IPS DF 19.7 (cell line): Measurements from ENCODE around the gene NOS1AP.
"Not testable (repeated sequence)": the region's sequence is repeated elsewhere in the genome, so short reads cannot be mapped to it uniquely, and the experiment has no call there.

ENCODE experiments used
- DNase-seq: peaks from one replicate; pipeline ENCODE4 v3.0.0-alpha.2; 2013; ENCODE audit warnings: low read depth, low spot score

Gene NOS1AP

GRCh38 chr1:162166917-162167615, 97.6 kb downstream of the NOS1AP start:
- no peak for DNase-seq

- no peak for DNase-seq
Measured at GRCh38 chr1:162168261-162168660, 98.8 kb downstream of the NOS1AP start.

GRCh38 chr1:162169031-162169790, 99.7 kb downstream of the NOS1AP start:
- DNase-seq, result no peak

DNA sequence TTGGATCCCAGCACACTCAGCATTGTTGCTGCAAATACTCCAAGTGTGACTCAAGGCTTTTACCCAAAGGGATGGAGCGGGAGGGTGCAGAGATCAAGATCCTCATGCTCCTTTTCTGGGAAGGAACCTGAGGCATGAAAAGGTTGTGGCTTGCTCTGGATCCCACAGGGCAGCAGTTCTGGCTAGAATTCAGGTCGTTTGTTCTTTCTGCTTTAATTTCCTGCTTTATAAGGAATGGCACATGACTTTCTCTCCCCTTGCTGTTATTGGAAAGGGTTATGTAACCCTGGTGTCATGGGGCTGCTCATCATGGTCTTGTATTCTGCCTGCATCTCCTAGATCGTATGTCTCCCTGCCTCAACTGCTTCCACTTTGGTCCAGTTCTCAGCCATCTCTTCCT, 101.6 kb downstream of the NOS1AP start:
- no peak for DNase-seq

GRCh38 chr1:162172311-162173102, 103.0 kb downstream of the NOS1AP start:
- no peak for DNase-seq

GRCh38 chr1:162173607-162174006, 104.1 kb downstream of the NOS1AP start:
- DNase-seq, result not testable (repeated sequence)

DNA sequence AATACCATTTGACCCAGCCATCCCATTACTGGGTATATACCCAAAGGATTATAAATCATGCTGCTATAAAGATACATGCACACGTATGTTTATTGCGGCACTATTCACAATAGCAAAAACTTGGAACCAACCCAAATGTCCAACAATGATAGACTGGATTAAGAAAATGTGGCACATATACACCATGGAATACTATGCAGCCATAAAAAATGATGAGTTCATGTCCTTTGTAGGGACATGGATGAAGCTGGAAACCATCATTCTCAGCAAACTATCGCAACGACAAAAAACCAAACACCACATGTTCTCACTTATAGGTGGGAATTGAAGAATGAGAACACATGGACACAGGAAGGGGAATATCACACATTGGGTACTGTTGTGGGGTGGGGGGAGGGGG, 104.5 kb downstream of the NOS1AP start:
- DNase-seq, result not testable (repeated sequence)

DNA sequence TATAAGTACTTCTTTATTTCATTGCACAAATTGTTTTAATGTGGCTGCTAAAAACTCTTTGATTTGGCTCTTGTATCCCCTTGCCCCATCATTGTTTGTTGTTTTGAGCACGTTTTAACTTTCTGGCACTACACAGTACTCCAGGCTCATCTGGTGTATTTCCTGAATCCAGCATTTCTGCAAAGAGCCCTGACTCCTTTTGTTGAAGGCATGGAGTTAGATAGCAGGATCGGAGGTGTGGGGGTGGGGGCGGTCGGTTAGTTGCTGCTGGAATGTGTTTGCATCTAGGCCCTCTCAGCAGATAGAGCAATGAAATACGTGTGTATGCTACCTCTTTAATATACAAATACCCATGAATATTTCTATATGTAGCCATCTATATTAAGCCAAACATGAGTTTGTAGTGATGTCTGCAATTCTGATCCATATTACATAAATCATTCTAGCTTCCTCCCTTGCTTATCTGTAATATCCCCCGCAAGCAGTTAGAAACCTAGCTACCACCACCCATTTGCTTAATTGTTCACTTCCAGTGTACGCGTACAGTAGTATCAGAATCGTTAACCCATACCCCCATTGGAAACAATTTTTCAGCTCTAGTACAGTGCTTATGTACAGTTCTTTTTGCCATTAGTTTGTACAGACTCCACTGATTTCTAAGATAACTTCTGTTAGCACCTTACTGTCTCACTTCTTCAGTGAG, 106.0 kb downstream of the NOS1AP start:
- no peak for DNase-seq

DNA sequence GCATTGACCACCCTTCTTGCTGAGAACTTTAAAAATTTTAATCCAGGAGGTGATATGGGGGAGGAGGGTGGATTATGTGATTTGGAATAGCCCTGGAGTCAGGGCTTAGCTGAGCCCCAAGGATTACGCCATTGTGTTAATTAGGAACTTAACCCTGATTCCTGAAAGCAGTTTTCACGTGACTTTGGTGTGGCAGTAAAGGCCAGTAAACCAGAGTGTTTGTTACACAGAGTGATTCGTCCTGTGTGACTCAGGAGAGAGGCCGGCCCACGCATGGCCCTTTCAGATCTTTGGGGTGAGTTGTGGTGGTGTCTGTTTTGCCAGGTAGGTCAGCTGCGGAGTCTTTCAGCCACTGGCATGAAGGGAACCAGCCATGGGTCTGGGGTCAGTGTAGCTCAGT, 107.6 kb downstream of the NOS1AP start:
- DNase-seq, result no peak

- DNase-seq, result no peak
Measured at GRCh38 chr1:162178432-162178831, 108.9 kb downstream of the NOS1AP start.

DNA sequence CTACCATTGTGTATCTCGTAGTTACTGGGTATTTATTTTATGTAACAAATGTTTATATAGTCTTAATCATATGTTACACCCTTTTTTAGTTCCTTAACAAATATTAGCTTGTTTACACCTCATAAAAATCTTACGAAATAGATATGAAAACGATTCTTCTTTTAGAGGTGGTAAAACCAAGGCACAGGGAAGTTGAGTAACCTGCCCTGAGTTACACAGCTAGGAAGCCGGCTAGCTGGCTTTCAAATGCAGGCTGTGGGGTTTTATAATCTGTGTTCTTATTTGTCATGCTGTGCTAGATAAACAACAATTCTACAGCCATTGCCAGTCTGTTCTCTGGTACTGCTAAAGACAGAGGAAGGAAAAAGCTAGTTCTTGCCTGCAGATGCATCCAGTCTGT, 109.6 kb downstream of the NOS1AP start:
- DNase-seq, result no peak

DNA sequence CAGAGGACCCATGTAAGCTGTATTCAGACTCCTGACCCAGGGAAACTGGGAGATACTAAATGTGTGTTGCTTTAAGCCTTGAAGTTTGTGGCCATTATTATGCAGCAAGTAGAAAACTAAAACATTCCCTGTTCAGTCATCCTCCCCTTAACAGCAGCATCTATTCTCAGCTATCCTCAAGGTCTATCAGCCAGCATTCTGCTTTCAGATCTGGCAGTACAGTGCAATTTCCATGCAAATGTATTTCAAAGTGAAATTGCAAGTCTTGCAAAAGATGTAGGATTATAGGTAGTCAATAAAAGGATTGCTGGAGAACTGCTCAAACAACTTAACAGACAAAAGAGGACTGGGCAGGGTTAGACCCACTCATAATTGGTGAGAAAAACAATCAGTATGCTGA, 111.3 kb downstream of the NOS1AP start:
- DNase-seq, result no peak

GRCh38 chr1:162182090-162182489, 112.6 kb downstream of the NOS1AP start:
- DNase-seq, result no peak

GRCh38 chr1:162185314-162186025, 116.0 kb downstream of the NOS1AP start:
- no peak for DNase-seq

DNA sequence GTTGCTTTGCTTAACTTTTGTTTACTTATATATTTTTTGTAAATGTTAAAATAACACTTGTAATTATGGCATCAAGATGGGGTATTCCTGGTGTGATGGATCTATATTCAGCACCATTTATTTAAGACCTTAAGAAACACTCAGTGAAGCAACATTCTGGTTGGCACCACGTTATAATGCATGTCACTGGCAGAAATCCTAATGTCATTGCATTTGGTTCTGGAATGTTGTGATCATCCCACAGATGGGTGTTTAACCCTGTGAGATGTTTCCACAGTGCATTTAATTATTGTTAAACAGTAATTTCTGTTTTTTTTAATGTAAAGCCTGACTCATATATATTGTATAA, 116.5 kb downstream of the NOS1AP start:
- no peak for DNase-seq

GRCh38 chr1:162186406-162186805, 116.9 kb downstream of the NOS1AP start:
- DNase-seq, result no peak

DNA sequence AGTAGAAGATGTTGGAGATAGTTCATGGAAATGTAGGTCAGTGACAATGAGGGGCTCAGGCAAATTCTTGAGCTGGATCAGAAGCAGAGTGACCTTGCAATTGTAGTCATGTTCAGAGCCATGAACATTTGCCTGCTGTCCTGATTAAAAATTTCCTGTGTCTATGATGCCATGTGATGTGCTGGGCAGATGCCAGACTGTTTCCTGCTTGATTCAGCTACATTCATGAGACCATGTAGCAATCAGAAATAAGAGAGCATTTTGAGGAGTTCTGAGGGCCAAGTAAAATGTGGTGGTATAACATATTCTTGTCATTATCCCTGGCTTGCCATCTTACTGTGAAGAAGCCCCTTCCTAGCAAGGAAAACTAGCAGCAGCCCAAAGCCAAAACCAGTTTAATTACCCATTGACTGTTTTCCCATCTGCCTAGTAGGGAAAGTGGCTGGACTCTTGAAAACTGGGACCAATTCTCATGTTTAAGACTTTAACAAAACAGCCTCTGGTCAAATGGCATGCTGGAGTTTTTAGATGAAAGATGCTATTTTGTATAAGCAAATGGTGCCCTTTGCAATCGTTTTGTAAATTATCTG, 118.3 kb downstream of the NOS1AP start:
- DNase-seq, result no peak

DNA sequence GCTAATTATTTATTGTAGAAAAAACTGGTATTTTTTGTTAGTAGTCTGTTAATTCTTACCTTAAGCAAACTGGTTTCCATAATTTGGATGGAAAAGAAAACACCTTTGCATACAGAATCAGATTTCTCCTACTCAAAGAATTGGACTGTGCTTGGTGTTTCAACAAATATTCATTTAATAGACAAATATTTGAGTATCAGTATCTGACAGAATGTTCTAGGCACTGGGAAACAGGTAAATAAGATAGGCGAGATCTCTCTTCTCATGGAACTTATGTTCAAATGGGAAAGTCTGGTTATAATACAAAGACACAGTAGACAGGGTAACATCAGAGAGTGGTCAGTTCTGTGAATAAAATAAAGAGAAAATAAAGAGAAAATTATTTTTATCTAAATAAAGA, 119.9 kb downstream of the NOS1AP start:
- DNase-seq, result no peak

- DNase-seq, result no peak
Measured at GRCh38 chr1:162191396-162192305, 122.2 kb downstream of the NOS1AP start.

DNA sequence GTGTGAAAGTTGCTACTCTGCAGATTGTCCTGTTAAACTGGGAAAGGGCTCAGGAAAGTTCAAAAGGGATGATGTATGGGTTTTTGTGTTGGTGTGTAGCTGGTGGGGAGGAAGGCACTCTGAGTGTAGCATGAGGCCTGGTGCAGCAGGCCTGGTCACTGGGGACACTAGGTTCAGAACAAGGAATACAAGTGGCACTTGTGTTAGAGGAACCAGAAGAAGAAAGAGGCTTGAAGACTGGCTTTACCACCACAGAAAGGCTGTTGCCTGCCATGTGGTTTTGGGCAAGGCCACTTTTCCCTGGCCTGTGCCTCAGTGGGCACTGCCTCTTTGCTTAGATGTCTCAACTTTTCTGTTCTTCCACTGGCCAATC, 122.8 kb downstream of the NOS1AP start:
- DNase-seq, result no peak
